Body of pancreas (tissue), 4 donors: ENCODE measurements around the gene AK2.

Experiments used
- POLR2A ChIP-seq, 3 donors: fragments of 450-650 bp; IDR thresholded peaks; one replicate each; pipeline ENCODE4 v1.6.1; 2016; ENCODE audit warnings: antibody characterized with exemption in 3 of 3, mild to moderate bottlenecking in 2 of 3
- TF ChIP-seq, protein P1 (sequence below), 7 experiments: fragments of 450-650 bp in 4 of 7; fragments of 200-600 bp in 3 of 7; sonication (generic) in 3 of 7; IDR thresholded peaks; one replicate each; pipeline ENCODE4 v1.5.1; 2016 to 2019; ENCODE audit warnings: antibody characterized with exemption in 7 of 7

- TF ChIP-seq, protein P1, sequence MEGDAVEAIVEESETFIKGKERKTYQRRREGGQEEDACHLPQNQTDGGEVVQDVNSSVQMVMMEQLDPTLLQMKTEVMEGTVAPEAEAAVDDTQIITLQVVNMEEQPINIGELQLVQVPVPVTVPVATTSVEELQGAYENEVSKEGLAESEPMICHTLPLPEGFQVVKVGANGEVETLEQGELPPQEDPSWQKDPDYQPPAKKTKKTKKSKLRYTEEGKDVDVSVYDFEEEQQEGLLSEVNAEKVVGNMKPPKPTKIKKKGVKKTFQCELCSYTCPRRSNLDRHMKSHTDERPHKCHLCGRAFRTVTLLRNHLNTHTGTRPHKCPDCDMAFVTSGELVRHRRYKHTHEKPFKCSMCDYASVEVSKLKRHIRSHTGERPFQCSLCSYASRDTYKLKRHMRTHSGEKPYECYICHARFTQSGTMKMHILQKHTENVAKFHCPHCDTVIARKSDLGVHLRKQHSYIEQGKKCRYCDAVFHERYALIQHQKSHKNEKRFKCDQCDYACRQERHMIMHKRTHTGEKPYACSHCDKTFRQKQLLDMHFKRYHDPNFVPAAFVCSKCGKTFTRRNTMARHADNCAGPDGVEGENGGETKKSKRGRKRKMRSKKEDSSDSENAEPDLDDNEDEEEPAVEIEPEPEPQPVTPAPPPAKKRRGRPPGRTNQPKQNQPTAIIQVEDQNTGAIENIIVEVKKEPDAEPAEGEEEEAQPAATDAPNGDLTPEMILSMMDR (IDR thresholded peaks at IDR 0.05): no peak
- TF ChIP-seq POLR2A (IDR thresholded peaks at IDR 0.05): no peak
Observed at GRCh38 chr1:33085332-33085731, 48.6 kb upstream of the AK2 start.
